Occipital lobe (tissue), 2 donors: ENCODE data around the gene ATP5F1D. TPM values are rescaled to one million over a fixed set of nuclear protein-coding genes. Genes with fewer than 3 reads are reported as not detected.
"Not testable (repeated sequence)": the region's sequence is repeated elsewhere in the genome, so short reads cannot be mapped to it uniquely, and the experiment has no call there.

ENCODE experiments used
- DNase-seq: peaks from one replicate; lab custom pipeline; 2025; lab: John Stamatoyannopoulos, UW
- total RNA-seq: library from RNA; depleted of rRNA; stranded (reverse); fragments of >200 nt; gene quantifications from one replicate; pipeline ENCODE4 v1.2.3, GENCODE V29; 2014

ATP5F1D gene
- total RNA-seq, 1 donor from 2014 or later = 11.9 TPM

DNA sequence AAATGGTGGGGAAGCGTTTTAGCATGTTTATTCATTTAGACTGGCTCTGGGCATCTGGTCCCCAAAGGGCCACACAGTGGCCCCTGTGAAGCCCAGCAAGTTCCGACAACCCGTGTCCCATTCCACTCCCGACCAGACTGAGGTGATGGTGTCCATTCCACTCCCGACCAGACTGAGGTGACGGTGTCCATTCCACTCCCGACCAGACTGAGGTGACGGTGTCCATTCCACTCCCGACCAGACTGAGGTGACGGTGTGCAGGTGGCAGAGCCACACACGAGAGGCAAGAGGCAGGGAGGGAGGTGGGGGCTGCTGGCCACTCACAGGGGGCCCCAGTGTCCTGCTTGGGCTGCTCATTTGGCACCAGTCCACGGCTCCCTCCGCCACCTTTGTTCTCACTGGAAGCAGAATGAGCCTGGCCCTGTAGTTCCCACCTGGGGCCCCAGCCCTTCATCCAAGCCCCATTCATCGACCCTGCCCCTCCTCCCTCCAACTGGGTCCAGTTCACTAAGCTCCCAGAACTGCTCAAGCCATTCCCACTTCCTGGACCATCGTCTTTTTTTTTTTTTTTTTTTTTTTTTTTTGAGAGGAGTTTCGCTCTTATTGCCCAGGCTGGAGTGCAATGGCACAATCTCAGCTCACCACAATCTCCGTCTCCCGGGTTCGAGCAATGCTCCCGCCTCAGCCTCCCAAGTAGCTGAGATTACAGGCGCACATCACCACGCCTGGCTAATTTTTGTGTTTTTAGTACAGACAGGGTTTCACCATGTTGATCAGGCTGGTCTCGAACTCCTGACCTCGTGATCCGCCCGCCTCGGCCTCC lies 4.9 kb downstream of the ATP5F1D start:
- not testable (repeated sequence) for DNase-seq

DNA sequence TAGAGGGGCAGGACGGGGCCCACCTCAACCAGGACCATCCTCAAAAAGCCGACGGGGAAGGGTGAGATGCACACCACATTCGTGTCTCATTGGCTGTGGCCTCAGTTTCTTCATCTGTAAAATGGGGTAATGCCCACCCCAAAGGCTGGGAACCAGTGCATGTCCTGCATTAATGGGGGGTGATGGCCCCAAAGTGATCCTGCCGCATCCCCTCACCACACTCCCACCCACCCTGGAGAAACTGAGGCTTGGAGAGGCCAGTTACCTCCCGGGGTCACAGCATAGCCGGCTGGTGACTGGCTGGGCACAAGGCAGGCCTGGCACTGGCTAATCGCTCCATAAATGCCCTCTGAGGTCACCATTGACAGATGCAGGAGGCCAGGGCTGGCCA lies 6.2 kb downstream of the ATP5F1D start:
- DNase-seq = no peak

DNA sequence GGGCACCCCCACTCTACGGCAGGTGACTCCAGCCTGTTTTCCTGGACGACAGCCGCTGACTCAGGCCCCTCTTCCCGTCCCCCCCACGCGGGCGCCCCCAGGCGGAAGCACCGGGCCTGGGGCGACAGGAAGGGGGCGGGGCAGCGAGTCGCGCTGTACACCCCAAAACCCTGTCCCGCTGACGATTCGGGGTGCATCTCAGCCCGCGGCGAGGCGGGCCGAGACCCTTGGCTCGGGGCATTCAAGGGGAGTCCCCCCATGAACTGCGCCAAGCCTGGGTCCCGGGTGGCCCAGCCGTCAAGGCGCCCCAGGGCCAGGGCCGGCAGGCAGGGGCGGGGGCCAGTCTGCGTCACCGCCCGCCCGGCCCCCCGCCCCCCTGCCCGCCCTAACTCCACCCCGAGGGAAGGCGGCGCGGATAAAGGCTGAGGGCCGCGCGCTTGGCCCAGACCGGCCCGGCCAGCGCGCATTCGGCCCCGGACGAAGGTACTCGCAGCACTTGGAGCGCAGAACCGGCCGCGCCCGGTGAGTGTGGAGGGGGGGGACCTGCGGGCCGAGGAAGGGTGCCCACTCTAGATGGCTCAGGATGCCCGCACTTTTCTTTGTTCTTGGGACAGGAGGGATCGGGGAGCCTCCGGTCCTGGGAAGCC lies 6.7 kb downstream of the ATP5F1D start, which contains the start of gene MIDN:
MIDN (plus strand) TSS at position 445 of the 647 bp plus-strand sequence. CDS start 1,714 bp downstream, outside the sequence.
- no peak for DNase-seq

DNA sequence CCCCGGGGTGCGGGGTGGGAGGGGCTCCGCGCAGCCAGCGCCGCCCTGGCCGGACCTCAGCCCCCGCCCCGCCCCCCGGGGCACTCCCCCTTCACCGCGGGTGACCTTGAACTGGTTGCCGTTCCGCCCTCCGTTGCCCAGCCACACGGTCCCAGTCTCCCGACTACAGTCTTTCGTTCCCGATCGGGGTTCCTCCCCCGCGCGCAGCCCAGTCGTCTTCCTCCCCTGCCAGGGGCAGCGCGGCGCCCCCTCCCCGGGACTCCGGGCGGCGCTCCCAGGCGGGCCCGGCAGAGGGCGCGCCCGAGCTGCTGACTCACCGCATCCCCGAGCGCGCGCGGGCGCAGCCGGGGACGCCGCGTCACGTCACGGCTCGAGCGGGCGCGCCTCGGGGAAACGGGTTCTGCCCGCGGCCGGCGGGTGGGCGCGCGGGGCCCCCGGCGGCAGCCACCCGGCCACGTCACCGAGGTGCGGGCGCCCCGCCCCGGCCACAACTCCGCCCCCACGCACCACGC lies 7.3 kb downstream of the ATP5F1D start:
- peak; percentile 43 for DNase-seq

DNA sequence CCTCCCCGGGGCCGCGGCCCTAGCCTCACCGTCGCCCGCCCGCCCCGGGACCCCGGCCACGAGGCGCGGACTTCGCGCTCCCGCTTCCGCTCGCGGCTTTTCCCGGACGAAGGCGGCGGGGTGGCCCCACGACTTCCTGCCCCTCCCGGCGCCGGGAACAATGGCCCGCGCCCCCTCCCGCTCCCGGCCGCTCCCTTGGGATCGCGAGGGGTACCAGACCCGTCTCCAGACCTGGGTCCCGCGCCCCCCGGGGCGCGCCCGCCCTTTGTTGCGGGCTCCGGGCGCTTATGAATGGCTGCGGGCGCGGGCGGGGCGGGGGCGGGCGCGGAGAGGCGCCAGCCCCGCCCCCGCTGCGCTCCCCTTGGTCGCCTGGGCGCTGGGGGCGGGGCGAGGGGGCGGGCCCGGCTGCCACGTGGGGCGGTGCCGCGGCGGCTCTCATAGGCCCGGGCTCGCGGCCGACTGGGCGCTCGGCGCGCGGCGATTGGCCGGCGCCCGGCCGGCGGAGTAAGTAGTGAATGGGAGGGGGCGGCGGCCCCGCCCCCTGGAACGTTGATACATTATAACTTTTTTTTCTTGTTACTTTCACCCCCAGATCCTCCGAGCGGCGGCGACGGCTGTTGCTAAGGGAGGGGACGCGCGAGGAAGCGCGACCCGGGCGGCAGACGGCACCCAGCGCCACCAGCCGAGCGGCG lies 7.9 kb downstream of the ATP5F1D start:
- DNase-seq = peak; percentile 86

DNA sequence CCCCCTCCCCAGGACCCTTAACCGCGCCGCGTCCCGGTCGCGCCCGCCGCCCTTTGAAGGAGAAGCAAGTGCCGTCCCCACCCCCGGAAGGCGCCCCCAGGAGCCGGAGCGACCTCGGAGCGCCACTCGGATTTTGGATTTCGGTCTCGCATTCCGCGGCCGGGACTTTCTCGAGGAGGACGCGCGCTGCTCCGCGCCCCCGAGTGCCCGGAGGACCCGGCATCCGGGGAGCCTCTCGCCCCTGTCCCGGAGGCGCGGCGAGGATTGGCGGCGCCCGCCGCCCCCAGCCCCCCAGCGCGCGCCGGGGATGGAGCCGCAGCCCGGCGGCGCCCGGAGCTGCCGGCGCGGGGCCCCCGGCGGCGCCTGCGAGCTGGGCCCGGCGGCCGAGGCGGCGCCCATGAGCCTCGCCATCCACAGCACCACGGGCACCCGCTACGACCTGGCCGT lies 8.5 kb downstream of the ATP5F1D start:
- DNase-seq = no peak

DNA sequence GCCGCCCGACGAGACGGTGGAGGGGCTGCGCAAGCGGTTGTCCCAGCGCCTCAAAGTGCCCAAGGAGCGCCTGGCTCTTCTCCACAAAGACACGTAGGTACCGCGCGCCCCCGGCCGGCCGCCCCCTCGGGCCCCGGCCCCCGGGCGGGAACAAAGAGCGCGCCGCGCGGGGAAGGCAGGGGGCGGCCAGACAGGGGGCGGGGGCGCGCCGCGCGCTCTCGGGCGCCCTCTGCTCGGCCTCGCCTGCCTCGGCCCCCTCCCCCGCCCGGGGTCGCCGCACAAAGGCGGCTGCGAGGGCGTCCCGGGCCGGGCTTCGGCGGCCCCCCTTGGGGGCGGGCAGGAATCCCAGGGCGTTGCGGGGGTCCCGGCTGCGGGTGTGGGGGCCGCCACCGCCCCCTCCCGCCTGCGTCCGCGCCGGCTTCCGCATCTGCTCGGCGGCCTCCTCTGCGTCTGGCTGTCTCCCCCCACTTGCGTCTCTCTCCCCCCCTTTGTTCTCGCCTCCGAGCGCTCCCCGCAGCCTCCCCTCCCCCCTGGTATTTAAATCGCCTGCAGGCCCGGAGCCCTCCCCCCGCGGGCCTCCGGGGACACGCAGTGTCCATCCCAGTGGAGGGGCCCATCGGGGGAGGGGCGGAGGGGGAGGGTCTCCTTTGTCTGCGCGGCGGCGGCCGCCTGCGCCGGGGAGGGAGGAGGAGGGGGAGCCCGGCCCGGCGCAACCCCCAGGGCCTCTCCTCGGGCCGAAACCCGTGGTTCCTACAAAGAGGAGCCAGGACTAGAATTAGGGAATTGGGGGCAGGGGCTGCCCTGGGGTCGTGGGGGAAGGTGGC lies 9.1 kb downstream of the ATP5F1D start:
- DNase-seq = peak; percentile 48

DNA sequence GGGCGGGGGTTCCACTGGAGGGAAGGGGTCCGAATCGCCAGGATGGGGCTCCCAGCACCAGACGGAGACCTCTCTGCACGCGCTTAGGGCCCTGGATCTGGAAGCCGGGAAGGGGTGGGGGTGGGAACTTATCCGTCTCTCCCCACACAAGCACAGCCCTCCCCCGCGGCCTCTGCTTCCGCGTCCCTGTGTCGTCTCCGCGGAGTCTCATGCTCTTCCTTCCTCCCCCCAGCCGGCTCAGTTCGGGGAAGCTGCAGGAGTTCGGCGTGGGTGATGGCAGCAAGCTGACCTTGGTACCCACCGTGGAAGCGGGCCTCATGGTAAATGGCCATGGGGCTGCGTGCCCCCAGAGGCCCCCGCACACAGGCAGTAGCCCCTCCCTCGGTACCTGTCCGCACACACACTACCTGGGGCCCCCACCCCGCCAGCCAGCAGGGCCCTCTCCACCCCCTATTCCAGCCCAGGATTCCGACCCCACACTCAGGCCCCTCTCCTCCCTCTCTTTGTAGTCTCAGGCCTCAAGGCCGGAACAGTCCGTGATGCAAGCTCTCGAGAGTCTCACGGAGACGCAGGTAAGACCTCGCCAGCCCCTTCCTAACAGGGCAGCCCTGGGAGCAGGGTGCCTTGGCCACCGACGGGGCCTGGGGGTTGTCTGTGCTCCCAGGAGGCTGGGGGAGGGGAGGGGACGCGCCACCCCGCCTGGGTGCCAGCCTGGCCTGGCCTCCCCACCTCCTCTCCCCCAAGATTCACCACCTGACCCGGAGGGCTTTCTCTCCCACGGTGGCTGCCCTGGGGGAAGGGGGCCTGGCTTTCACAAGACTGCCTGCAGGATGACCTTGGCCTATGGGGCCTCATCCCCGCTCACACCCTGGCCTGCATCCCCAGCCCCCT lies 10.0 kb downstream of the ATP5F1D start:
- DNase-seq = peak; percentile 47

DNA sequence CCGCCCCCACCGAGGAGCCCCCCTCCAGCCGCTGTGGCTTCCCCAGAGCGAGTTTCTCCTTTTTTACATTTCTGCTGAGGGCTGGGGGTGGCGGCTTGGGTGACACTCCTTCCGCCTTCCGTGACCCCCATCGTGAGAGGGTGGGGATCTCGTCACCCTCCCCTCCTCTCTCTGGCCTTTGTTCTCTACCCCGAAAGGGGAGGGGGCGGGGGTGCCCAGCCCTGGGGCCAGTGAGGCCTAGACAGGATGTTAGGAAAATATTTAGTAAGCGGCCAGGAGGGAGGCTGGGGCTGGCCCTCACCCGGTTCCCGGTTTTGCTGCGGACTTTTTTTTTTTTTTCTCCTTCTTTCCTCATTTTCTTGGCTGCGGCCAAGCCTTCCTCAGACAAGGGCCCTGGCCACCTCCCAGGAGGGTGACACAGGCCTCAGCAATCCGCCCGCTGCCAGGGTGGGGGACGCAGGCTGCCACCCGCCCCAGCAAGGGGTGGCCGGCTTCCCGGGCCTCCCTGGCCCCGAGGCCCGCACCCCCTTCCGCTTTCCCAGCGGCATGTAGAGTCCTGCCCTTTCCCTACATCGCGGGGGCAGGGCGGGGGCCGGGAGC lies 10.8 kb downstream of the ATP5F1D start:
- DNase-seq = peak; percentile 75

DNA sequence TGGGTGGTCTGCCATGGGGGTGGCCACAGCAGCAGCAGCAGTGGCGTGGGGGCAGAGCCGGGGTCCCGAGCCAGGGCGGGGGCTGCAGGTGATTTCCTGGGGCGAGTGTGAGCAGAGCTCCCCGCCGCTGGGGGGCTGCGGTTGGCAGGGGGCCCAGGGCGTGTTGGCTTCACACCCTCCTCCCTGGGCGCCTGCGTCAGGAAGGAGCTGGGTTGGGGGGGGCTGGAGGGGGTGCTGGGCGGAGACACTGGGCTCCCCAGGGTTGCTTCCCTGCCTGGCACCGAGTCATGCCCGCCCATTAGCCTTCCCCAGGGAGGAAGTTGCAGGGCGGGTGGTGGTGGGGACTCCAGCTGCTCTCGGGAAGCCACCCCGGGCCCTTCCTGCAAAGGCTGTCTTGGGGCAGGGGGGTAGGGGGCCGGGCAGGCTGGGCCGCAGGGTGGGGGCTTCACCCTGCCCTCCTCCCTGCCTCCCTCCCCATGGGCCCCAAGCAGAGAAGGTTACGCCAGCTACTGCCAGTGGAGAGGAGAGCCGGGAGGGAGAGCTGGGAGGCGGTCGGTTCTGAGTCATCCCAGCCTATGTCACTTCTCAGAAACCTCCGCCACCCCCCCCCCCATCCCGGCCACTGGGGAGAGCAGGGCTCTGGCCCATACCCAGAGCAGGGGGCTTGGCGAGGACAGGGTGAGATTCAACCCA lies 11.4 kb downstream of the ATP5F1D start:
- DNase-seq = peak; percentile 95

DNA sequence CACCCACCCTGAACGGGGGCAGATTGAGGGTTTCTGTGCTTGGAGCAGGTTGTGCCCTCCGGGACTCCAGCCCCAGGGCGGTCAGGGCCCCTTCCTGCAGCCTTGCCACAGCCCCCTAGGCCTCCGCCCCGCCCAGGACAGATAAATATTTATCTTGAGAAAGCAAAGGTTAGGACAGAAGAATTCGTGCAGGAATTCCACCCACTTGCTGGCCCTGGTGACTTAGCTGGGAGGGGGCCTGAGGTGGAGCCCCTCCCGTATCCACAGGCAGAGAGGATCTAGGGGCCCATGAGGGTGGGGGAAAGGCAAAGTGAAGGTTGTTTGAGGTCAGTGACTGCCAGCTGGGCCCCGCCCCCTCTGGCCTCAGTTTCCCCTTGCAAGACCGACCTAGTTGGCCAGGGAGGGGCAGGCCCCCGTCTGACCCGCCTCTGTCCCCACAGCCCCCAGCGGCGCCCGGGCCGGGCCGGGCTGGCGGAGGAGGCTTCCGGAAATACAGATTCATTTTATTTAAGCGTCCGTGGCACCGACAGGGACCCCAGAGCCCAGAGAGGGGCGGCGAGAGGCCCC lies 12.0 kb downstream of the ATP5F1D start:
- no peak for DNase-seq

DNA sequence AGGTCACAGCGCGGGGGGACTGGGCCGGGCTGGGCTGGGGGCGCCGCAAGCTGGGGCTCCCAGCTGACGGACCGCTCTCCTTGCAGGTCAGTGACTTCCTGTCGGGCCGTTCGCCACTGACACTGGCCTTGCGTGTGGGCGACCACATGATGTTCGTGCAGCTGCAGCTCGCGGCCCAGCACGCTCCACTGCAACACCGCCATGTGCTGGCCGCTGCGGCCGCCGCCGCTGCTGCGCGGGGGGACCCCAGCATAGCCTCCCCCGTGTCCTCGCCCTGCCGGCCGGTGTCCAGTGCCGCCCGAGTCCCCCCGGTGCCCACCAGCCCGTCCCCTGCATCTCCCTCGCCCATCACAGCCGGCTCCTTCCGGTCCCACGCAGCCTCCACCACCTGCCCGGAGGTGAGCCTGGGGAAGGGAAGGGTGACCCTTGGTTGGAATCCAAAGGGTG lies 12.6 kb downstream of the ATP5F1D start:
- DNase-seq = no peak

DNA sequence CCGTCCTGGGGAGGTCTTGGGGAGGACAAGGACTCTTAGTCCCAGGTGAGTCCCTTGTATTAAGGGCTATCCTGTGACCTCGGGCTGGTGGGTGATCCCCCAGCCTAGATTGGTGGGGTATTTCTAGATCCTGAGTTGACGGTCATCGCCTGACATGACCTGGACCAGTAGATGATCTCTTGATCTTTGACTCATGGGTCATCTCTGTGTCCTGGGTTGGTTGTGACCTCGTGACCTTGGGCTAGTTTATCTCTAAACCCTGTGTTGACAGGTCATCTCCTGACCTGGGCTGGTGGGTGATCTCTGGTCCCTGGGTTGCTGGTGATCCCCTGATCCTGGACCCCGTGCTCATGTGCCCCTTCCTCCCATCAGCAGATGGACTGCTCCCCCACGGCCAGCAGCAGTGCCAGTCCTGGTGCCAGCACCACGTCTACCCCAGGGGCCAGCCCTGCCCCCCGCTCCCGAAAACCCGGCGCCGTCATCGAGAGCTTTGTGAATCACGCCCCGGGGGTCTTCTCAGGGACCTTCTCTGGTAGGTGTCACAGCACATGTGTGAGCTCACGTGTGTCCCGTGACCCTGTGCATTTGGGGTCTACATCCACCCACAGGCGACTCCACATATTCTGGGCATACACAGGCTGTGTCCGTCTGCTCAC lies 13.1 kb downstream of the ATP5F1D start:
- DNase-seq = no peak

DNA sequence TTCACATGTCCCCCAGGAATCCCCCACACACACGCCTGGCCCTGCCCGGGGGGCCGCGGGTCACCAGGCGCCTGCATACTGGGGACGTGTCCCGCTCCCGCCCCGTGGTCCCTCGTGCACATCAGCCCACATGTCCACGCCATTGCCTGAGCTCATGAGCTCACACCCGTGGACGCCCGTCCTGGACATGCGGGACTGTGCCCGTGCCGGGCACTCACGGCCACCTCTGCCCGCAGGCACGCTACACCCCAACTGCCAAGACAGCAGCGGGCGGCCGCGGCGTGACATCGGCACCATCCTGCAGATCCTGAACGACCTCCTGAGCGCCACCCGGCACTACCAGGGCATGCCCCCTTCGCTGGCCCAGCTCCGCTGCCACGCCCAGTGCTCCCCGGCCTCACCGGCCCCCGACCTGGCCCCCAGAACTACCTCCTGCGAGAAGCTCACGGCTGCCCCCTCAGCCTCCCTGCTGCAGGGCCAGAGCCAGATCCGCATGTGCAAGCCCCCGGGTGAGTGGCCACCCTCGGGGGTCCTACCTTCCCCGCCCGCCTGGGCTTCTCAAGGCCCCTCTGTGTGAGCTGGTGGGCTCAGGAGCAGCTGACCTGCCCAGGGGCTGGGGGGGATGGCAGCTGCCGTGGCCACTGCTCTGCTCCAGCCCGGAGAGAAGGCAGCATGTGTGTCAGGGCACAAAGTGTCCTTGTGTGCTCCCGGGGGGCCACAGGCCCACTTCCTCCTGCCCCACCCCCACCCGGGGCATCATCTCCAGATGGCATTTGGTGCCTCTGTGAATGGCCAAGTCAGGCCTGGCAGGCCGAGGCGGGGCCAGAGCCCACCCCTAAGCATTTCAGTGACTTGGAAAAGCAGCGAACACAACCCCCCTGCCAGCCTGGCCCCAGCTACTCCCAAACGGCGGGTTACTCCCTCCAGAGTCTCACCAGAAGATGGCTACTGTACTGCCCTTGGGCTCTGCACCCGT lies 13.9 kb downstream of the ATP5F1D start:
- peak; percentile 55 for DNase-seq

DNA sequence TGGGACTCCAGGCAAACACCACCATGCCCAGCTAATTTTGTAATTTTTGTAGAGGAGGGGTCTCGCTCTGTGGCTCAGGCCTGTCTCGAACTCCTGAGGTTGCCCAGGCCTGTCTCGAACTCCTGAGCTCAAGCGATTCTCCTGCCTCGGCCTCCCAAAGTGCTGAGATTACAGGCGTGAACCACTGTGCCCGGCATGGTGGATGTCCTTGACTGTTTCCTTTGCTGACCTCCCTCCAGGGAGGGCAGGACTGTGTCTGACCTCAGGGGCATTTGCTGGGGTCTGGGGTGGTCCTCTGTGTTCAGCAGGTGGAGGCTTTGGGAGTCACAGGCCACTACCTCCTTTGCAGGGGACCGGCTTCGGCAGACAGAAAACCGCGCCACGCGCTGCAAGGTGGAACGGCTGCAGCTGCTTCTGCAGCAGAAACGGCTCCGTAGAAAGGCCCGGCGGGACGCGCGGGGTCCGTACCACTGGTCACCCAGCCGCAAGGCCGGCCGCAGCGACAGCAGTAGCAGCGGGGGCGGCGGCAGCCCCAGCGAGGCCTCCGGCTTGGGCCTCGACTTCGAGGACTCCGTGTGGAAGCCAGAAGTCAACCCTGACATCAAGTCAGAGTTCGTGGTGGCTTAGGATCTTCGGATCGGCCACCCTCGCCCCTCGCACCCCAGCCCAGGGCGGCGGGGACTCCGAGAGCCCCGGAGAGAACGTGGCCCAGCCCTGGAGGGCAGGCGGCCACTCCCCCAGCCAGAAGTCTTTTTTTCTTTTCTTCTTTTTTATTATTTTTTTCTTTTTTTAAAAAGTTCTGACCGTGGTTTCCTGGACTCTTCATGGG lies 15.3 kb downstream of the ATP5F1D start:
- DNase-seq = no peak
